ENCODE measurements around the gene AP4B1. TPM values are rescaled to one million over a fixed set of nuclear protein-coding genes. Genes with fewer than 3 reads are reported as not detected.

The AP4B1 gene
- total and polyA plus RNA-seq, 3 donors from 2014 or later, result 23.4 to 49.6 (median 28.2) TPM

DNA sequence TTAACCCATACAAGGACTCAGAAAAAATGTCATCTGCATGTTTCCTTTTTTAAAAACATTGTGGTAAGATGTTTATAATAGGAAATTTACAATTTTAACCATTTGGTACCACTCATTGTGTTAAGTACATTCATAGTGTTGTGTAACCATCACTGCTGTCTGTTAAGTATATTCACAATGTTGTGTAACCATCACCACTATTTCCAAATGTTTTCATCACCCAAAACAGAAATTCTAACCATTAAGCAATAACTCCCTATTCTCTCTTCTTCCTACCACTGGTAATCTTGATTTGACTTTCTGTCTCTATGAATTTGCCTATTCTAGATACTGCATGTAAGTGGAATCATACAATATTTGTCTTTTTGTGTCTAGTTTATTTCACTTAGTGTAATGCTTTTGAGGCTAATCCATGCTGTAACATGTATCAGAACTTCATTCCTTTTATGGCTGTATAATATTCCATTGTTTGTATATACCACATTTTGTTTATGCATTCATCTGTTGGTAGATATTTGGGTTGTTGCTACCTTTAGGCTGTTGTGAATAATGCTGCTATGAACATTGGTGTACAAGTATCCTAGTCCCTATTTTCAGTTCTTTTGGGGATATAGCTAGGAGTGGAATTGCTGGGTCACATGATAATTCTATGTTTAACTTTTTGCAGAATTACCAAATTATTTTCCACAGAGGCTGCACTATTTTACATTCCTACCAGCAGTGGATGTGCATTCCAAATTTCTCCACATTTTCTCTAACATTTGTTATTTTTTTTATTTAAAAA lies 38.6 kb upstream of the AP4B1 start:
- H3K4me1 ChIP-seq, result peaks cover 31% of the 10 kb centered on the region
- intact Hi-C loops (cut with DNase I; ENCODE audit: low total_unique reads), result no loop called here
- no peaks in the 10 kb centered on the region for H3K9me3 ChIP-seq
- no peak overlapping the region for H3K4me3 ChIP-seq
- DNase-seq, result no peak
- no peaks in the 10 kb centered on the region for H3K36me3 ChIP-seq (ENCODE audit: low read depth, missing control alignments)
- no peak overlapping the region for H3K27ac ChIP-seq
- H3K27me3 ChIP-seq, result no peaks in the 10 kb centered on the region
- no peak for TF ChIP-seq POLR2A (IDR thresholded peaks at IDR 0.05)
- TF ChIP-seq, protein P1, sequence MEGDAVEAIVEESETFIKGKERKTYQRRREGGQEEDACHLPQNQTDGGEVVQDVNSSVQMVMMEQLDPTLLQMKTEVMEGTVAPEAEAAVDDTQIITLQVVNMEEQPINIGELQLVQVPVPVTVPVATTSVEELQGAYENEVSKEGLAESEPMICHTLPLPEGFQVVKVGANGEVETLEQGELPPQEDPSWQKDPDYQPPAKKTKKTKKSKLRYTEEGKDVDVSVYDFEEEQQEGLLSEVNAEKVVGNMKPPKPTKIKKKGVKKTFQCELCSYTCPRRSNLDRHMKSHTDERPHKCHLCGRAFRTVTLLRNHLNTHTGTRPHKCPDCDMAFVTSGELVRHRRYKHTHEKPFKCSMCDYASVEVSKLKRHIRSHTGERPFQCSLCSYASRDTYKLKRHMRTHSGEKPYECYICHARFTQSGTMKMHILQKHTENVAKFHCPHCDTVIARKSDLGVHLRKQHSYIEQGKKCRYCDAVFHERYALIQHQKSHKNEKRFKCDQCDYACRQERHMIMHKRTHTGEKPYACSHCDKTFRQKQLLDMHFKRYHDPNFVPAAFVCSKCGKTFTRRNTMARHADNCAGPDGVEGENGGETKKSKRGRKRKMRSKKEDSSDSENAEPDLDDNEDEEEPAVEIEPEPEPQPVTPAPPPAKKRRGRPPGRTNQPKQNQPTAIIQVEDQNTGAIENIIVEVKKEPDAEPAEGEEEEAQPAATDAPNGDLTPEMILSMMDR (IDR thresholded peaks at IDR 0.05), result no peak

DNA sequence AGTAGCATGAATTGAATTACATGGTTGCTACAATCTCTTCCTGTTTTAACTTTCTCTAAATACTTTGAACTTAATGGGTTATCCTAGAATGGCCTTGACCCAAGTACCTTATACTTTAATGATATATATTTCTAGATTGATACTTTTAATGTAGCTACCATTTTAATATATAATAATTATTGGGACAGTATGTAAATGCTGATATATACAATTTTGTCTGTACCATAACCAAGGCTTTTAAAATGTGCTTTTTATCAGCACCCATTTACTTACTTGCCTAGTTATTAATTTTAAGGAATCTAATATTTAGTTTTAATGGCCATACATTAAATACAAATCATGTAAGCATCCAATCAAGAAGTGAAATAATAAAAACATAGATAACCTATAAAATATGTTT lies 37.9 kb upstream of the AP4B1 start:
- no peaks in the 10 kb centered on the region for H3K9me3 ChIP-seq
- H3K36me3 ChIP-seq (ENCODE audit: low read depth, missing control alignments), result no peaks in the 10 kb centered on the region
- H3K27me3 ChIP-seq, result no peaks in the 10 kb centered on the region
- H3K27ac ChIP-seq, result peak overlapping the region in 1 of 2 donors; percentile 11
- intact Hi-C loops (cut with DNase I; ENCODE audit: low total_unique reads), result no loop called here
- no peak for DNase-seq
- peaks cover 25% of the 10 kb centered on the region for H3K4me1 ChIP-seq
- no peak for TF ChIP-seq POLR2A (IDR thresholded peaks at IDR 0.05)
- TF ChIP-seq, protein P1 (IDR thresholded peaks at IDR 0.05), result no peak
- H3K4me3 ChIP-seq, result no peak overlapping the region

- no peak for DNase-seq
- peaks cover 18% of the 10 kb centered on the region for H3K4me1 ChIP-seq
- no peaks in the 10 kb centered on the region for H3K36me3 ChIP-seq (ENCODE audit: low read depth, missing control alignments)
- 66 to 83% methylated on average over 7 of the region's 7 CpGs for WGBS, 2 donors
- H3K27me3 ChIP-seq, result no peaks in the 10 kb centered on the region
- H3K4me3 ChIP-seq, result no peak overlapping the region
- intact Hi-C loops (cut with DNase I; ENCODE audit: low total_unique reads), result no loop called here
- H3K27ac ChIP-seq, result peak overlapping the region in 1 of 2 donors; percentile 73
- no peaks in the 10 kb centered on the region for H3K9me3 ChIP-seq
- TF ChIP-seq, protein P1 (IDR thresholded peaks at IDR 0.05), result no peak
- TF ChIP-seq POLR2A (IDR thresholded peaks at IDR 0.05), result no peak
These were observed 36.6 kb upstream of the AP4B1 start for GRCh38 chr1:113941245-113941559.

DNA sequence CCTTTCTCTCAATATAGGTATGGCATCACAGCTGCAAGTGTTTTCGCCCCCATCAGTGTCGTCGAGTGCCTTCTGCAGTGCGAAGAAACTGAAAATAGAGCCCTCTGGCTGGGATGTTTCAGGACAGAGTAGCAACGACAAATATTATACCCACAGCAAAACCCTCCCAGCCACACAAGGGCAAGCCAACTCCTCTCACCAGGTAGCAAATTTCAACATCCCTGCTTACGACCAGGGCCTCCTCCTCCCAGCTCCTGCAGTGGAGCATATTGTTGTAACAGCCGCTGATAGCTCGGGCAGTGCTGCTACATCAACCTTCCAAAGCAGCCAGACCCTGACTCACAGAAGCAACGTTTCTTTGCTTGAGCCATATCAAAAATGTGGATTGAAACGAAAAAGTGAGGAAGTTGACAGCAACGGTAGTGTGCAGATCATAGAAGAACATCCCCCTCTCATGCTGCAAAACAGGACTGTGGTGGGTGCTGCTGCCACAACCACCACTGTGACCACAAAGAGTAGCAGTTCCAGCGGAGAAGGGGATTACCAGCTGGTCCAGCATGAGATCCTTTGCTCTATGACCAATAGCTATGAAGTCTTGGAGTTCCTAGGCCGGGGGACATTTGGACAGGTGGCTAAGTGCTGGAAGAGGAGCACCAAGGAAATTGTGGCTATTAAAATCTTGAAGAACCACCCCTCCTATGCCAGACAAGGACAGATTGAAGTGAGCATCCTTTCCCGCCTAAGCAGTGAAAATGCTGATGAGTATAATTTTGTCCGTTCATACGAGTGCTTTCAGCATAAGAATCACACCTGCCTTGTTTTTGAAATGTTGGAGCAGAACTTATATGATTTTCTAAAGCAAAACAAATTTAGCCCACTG lies 36.0 kb upstream of the AP4B1 start:
- 65 to 81% methylated on average over 16 of the region's 16 CpGs for WGBS, 2 donors
- Histone ChIP-seq H3K27me3 (no peaks in the 10 kb centered on the region), H3K9me3 (no peaks in the 10 kb centered on the region), H3K4me1 (peaks cover 18% of the 10 kb centered on the region), H3K36me3 (ENCODE audit: low read depth, missing control alignments) (no peaks in the 10 kb centered on the region), H3K4me3 (no peak overlapping the region), H3K27ac (peak overlapping the region; percentile 10 to 73)
- no peak for DNase-seq
- TF ChIP-seq, protein P1 (IDR thresholded peaks at IDR 0.05), result no peak
- no peak for TF ChIP-seq POLR2A (IDR thresholded peaks at IDR 0.05)
- intact Hi-C loops (cut with DNase I; ENCODE audit: low total_unique reads), result no loop called here
